GM19043 (cell line): ENCODE data around the gene KIAA1614.

Source experiments
- ATAC-seq: cut with Tn5 transposase; IDR thresholded peaks from one replicate; pipeline ENCODE4 v1.9.1; 2021; ENCODE audit warnings: low read depth; ENCODE audit not compliant: unreplicated experiment

KIAA1614 gene

GRCh38 chr1:180912801-180913565, at the start of gene KIAA1614:
Gene KIAA1614, plus strand, starts transcription at chr1:180912897. Its CDS starts 347 bp downstream, at chr1:180913244.
- no peak for ATAC-seq

GRCh38 chr1:180863158-180863775, 49.4 kb upstream of the KIAA1614 start:
- no peak for ATAC-seq

- peak; percentile 60 for ATAC-seq
Measured at GRCh38 chr1:180881806-180882509, 30.7 kb upstream of the KIAA1614 start.

GRCh38 chr1:180884588-180885300, 28.0 kb upstream of the KIAA1614 start:
- no peak for ATAC-seq

GRCh38 chr1:180886338-180886737, 26.4 kb upstream of the KIAA1614 start:
- ATAC-seq: no peak

GRCh38 chr1:180887841-180888240, 24.9 kb upstream of the KIAA1614 start:
- ATAC-seq: no peak

GRCh38 chr1:180888870-180889269, 23.8 kb upstream of the KIAA1614 start:
- peak; percentile 75 for ATAC-seq

GRCh38 chr1:180889325-180889724, 23.4 kb upstream of the KIAA1614 start:
- ATAC-seq: no peak

- no peak for ATAC-seq
Measured at GRCh38 chr1:180892272-180892671, 20.4 kb upstream of the KIAA1614 start.

GRCh38 chr1:180892675-180893074, 20.0 kb upstream of the KIAA1614 start:
- ATAC-seq: no peak

- no peak for ATAC-seq
Measured at GRCh38 chr1:180893614-180894013, 19.1 kb upstream of the KIAA1614 start.

GRCh38 chr1:180896161-180896560, 16.5 kb upstream of the KIAA1614 start:
- ATAC-seq: no peak

GRCh38 chr1:180898441-180899219, 14.1 kb upstream of the KIAA1614 start:
- ATAC-seq: no peak

- ATAC-seq: no peak
Measured at GRCh38 chr1:180899262-180899661, 13.4 kb upstream of the KIAA1614 start.

GRCh38 chr1:180901076-180901990, 11.4 kb upstream of the KIAA1614 start:
- no peak for ATAC-seq

GRCh38 chr1:180902541-180902940, 10.2 kb upstream of the KIAA1614 start:
- ATAC-seq: no peak

- no peak for ATAC-seq
Measured at GRCh38 chr1:180905927-180906326, 6.8 kb upstream of the KIAA1614 start.

GRCh38 chr1:180906511-180906910, 6.2 kb upstream of the KIAA1614 start:
- no peak for ATAC-seq
